Panc1 (cell line): Measurements from ENCODE around the gene DCDC2. TPM values are rescaled to one million over a fixed set of nuclear protein-coding genes. Genes with fewer than 3 reads are reported as not detected.
"Not testable (repeated sequence)": the region's sequence is repeated elsewhere in the genome, so short reads cannot be mapped to it uniquely, and the experiment has no call there.

ENCODE experiments used
- ATAC-seq: fragments of 200-7000 bp; cut with Tn5 transposase; 2 replicates; pipeline ENCODE4 v1.9.1; 2020; ENCODE audit warnings: mild to moderate bottlenecking, moderate library complexity
- BruUV-seq: library from RNA; stranded (reverse); fragments of 400-500 nt; replicated peaks from 2 replicates; lab custom pipeline; 2021; lab: Mats Ljungman, UMichigan
- CTCF ChIA-PET: fragments of 300-600 bp; sonication (Branson Sonifier 250); formaldehyde crosslinking; loops from one replicate; lab custom pipeline; 2022; ENCODE audit warnings: antibody characterized with exemption; lab: Charles Lee
- POLR2A ChIA-PET: fragments of 300-600 bp; sonication (Branson Sonifier 250); formaldehyde crosslinking; loops from one replicate; lab custom pipeline; 2022; ENCODE audit warnings: antibody characterized with exemption; lab: Charles Lee
- DNase-seq: peaks from one replicate; pipeline ENCODE4 v3.0.0-alpha.2; 2010; ENCODE audit warnings: low read depth, low spot score
- H3K27ac ChIP-seq: 2 replicates; pipeline ENCODE4 v1.5.1; 2011; ENCODE audit warnings: mild to moderate bottlenecking, low read length, inconsistent platforms
- H3K27me3 ChIP-seq: fragments of 200-500 bp; sonication (Bioruptor generic); 2 replicates; pipeline ENCODE4 v1.6.0; 2014; ENCODE audit warnings: low read length, inconsistent platforms; ENCODE audit not compliant: control insufficient read depth, insufficient read depth
- H3K36me3 ChIP-seq: fragments of 200-500 bp; sonication (Bioruptor generic); 2 replicates; pipeline ENCODE4 v1.5.1; 2014; ENCODE audit warnings: inconsistent platforms, mild to moderate bottlenecking, low read length, moderate library complexity; ENCODE audit not compliant: control insufficient read depth, insufficient read depth
- H3K4me1 ChIP-seq: 2 replicates; pipeline ENCODE4 v1.5.1; 2011; ENCODE audit warnings: inconsistent platforms, mild to moderate bottlenecking, low read length, moderate library complexity; ENCODE audit not compliant: control insufficient read depth, insufficient read depth
- H3K4me3 ChIP-seq, 2 experiments: 2 replicates each; pipeline ENCODE4 v1.5.1; 2011 to 2012; ENCODE audit warnings: low read depth in 2 of 2, low read length in 2 of 2, mild to moderate bottlenecking in 2 of 2, inconsistent platforms in 1 of 2, moderate library complexity in 1 of 2
- H3K9me3 ChIP-seq: fragments of 200-500 bp; sonication (Bioruptor generic); 2 replicates; pipeline ENCODE4 v1.5.1; 2014; ENCODE audit warnings: low read depth, mild to moderate bottlenecking, inconsistent platforms, low read length, moderate library complexity; ENCODE audit not compliant: control insufficient read depth, insufficient read depth
- POLR2AphosphoS5 ChIP-seq: IDR thresholded peaks from 2 replicates; pipeline ENCODE4 v1.6.1; 2012; ENCODE audit warnings: mild to moderate bottlenecking, low read depth, low read length, moderate library complexity
- SIN3A ChIP-seq: IDR thresholded peaks from 2 replicates; pipeline ENCODE4 v1.6.1; 2012; ENCODE audit warnings: low read depth, mild to moderate bottlenecking, low read length, moderate library complexity, borderline replicate concordance; ENCODE audit not compliant: insufficient read depth
- TCF7L2 ChIP-seq: IDR thresholded peaks from 2 replicates; pipeline ENCODE4 v1.6.1; 2011; ENCODE audit warnings: mild to moderate bottlenecking, low read depth, low read length, inconsistent platforms
- in situ Hi-C: cut with HindIII; loops from 2 replicates; pipeline ENCODE4 v1.10.0; 2016; ENCODE audit warnings: low sequenced_read_pairs, low pct_unique_long_range_greater_than_20kb
- intact Hi-C: fragments of 100-400 bp; cut with micrococcal nuclease; formaldehyde crosslinking; loops from one replicate; pipeline ENCODE4 v1.10.0; 2022; ENCODE audit not compliant: unreplicated experiment
- total RNA-seq: library from RNA; stranded (reverse); gene quantifications from one replicate; pipeline ENCODE4 v1.2.1, GENCODE V29; 2021; ENCODE audit not compliant: unreplicated experiment
- TF ChIP-seq, protein P1 (sequence below), 2 experiments: IDR thresholded peaks; 2 replicates each; pipeline ENCODE4 v1.6.1; 2011 to 2012; ENCODE audit warnings: low read depth in 2 of 2, control low read depth in 1 of 2, low read length in 1 of 2, mild to moderate bottlenecking in 1 of 2, moderate library complexity in 1 of 2; ENCODE audit not compliant: insufficient read depth in 1 of 2
- TF ChIP-seq, protein P2 (sequence below): fragments of 450-650 bp; IDR thresholded peaks from 2 replicates; pipeline ENCODE4 v1.5.1; 2017; ENCODE audit warnings: mild to moderate bottlenecking

DCDC2 gene
- total RNA-seq, 1 experiment from 2014 or later = 0.15 TPM

DNA sequence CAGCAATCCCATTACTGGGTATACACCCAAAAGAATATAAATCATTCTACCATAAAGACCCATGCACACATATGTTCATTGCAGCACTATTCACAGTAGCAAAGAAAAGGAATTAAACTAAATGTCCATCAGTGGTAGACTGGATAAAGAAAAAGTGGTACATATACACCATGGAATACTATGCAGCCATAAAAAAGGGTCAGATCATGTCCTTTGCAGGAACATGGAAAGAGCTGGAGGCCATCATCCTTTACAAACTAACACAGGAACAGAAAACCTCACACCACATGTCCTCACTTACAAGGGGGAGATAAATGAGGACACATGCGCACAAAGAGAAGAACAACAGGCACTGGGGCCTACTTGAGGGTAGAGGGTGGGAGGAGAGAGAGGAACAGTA lies 60.9 kb downstream of the DCDC2 start:
- Histone ChIP-seq H3K4me1 (no peaks in the 10 kb centered on the region), H3K27ac (no peak overlapping the region), H3K9me3 (no peaks in the 10 kb centered on the region), H3K4me3 (no peak overlapping the region), H3K27me3 (no peaks in the 10 kb centered on the region), H3K36me3 (no peaks in the 10 kb centered on the region)
- POLR2A ChIA-PET = no interaction called here
- intact Hi-C loops = no loop called here
- in situ Hi-C loops = no loop called here
- CTCF ChIA-PET = no interaction called here
- DNase-seq (no peak), ATAC-seq (no peak)
- no TSS peak for BruUV-seq
- TF ChIP-seq, protein P1, sequence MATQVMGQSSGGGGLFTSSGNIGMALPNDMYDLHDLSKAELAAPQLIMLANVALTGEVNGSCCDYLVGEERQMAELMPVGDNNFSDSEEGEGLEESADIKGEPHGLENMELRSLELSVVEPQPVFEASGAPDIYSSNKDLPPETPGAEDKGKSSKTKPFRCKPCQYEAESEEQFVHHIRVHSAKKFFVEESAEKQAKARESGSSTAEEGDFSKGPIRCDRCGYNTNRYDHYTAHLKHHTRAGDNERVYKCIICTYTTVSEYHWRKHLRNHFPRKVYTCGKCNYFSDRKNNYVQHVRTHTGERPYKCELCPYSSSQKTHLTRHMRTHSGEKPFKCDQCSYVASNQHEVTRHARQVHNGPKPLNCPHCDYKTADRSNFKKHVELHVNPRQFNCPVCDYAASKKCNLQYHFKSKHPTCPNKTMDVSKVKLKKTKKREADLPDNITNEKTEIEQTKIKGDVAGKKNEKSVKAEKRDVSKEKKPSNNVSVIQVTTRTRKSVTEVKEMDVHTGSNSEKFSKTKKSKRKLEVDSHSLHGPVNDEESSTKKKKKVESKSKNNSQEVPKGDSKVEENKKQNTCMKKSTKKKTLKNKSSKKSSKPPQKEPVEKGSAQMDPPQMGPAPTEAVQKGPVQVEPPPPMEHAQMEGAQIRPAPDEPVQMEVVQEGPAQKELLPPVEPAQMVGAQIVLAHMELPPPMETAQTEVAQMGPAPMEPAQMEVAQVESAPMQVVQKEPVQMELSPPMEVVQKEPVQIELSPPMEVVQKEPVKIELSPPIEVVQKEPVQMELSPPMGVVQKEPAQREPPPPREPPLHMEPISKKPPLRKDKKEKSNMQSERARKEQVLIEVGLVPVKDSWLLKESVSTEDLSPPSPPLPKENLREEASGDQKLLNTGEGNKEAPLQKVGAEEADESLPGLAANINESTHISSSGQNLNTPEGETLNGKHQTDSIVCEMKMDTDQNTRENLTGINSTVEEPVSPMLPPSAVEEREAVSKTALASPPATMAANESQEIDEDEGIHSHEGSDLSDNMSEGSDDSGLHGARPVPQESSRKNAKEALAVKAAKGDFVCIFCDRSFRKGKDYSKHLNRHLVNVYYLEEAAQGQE (IDR thresholded peaks at IDR 0.05; ENCODE audit: insufficient read depth in 1 of 2, low read depth in 2 of 2, low read length in 1 of 2) = no peak
- TF ChIP-seq POLR2AphosphoS5 (no peak), SIN3A (no peak), TCF7L2 (no peak)
- TF ChIP-seq, protein P2, sequence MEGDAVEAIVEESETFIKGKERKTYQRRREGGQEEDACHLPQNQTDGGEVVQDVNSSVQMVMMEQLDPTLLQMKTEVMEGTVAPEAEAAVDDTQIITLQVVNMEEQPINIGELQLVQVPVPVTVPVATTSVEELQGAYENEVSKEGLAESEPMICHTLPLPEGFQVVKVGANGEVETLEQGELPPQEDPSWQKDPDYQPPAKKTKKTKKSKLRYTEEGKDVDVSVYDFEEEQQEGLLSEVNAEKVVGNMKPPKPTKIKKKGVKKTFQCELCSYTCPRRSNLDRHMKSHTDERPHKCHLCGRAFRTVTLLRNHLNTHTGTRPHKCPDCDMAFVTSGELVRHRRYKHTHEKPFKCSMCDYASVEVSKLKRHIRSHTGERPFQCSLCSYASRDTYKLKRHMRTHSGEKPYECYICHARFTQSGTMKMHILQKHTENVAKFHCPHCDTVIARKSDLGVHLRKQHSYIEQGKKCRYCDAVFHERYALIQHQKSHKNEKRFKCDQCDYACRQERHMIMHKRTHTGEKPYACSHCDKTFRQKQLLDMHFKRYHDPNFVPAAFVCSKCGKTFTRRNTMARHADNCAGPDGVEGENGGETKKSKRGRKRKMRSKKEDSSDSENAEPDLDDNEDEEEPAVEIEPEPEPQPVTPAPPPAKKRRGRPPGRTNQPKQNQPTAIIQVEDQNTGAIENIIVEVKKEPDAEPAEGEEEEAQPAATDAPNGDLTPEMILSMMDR = no peak

- H3K9me3 ChIP-seq, H3K4me3 ChIP-seq, POLR2A ChIA-PET, H3K27me3 ChIP-seq, H3K27ac ChIP-seq, H3K36me3 ChIP-seq, H3K4me1 ChIP-seq, intact Hi-C loops, CTCF ChIA-PET, in situ Hi-C loops, BruUV-seq, DNase-seq, ATAC-seq: not testable (repeated sequence)
These were observed 64.0 kb downstream of the DCDC2 start for GRCh38 chr6:24293852-24294251.

DNA sequence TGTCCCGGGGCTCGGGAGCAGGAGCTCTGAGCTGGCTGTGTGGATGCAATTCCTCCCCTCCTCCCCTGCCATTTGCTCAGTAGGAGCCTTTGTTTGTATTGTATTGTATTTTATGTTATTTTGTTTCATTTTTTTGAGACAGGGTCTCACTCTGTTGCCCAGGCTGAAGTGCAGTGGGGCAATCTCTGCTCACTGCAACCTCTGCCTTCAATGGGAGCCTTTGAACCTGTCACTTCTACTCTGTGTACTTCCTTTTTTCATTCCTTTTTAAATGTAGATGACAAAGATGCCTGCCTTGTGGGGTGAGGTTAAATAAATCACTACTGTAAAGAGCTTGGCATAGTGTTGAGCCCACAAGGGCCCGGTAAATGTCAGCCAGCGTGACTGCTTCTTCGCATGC lies 70.6 kb downstream of the DCDC2 start:
- H3K9me3 ChIP-seq = no peaks in the 10 kb centered on the region
- no peak for DNase-seq
- H3K4me1 ChIP-seq = no peaks in the 10 kb centered on the region; the same call in 1 of the 2 replicates
- ChIA-PET POLR2A (no interaction called here), CTCF (interaction anchor here (1.0 kb wide), 1 partner anchor 102 kb away, joined by 9 read pairs; no protein-coding TSS in a partner anchor)
- no peak for ATAC-seq
- in situ Hi-C loops (no loop called here), intact Hi-C loops (no loop called here)
- TF ChIP-seq, protein P1 (IDR thresholded peaks at IDR 0.05; ENCODE audit: insufficient read depth in 1 of 2, low read depth in 2 of 2, low read length in 1 of 2) = no peak
- TF ChIP-seq SIN3A (no peak), TCF7L2 (no peak), POLR2AphosphoS5 (no peak)
- TF ChIP-seq, protein P2 = no peak
- H3K27ac ChIP-seq = no peak overlapping the region
- BruUV-seq = no TSS peak
- no peaks in the 10 kb centered on the region for H3K27me3 ChIP-seq
- no peaks in the 10 kb centered on the region for H3K36me3 ChIP-seq
- H3K4me3 ChIP-seq = no peak overlapping the region
